HG03060 (cell line): ENCODE data around the gene MTSS2.

Source experiments
- ATAC-seq: cut with Tn5 transposase; IDR thresholded peaks from one replicate; pipeline ENCODE4 v1.9.1; 2021; ENCODE audit warnings: low read depth, moderate number of reproducible peaks; ENCODE audit not compliant: unreplicated experiment

The MTSS2 gene

DNA sequence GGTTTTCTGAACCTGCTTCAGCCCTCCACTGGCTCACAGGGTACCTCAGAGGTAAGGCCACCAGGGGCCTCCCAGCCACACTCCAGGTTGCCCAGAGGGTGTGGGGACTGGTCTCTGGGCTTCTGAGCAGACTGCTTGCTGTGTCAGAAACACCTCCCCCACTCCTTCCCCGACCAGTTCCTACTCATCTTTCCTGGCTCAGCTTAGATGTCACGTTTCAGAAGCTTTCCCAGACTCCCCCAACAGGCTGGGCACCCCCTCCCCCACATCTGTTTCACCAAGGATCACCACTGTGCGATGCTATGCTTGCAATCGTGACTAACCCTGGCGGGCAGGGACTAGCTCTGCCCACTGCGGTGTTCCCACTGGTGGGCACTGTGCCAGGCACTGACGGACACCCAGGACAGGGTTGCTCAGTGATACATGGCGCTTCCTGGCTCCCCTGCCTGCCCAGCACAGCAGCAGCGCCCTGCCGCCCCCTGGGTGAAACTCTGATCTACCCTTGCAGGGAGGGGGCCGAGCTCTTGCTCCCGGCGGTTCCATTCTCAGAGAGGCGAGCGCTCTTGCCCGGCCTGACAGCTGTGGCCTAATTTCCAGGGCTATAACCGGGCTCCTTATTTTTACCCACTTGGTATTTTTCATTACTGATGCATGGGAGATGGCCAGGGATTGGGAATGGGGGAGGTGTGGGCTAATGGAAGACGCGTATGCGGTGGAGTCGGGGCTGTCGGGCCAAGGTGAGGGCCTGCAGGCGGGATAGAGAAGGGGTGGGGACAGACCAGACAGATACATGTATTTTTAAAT, 29.4 kb upstream of the MTSS2 start:
- no peak for ATAC-seq

DNA sequence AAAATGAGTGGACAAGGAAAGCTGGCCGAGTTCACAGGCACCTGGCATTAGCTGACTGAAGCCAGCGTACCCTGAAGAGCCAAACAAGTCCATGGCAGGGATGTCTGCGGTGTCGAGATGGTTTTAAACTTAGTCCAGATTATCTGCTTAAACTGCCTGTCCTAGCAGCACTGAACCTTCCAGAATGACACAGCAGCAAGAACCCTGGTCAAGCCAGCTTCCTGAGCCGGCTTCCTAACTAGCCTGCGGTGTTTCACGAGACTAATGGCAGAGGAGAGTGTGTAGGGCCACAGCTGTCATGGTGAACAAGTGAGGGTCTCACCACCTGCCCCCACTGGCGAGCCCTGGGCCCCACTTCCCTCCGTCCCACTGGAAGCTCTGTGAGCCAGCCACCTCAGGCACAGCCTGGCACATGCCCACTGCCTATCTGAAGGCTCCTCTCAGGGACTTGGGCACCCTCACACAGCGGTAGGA, 28.8 kb upstream of the MTSS2 start:
- no peak for ATAC-seq

DNA sequence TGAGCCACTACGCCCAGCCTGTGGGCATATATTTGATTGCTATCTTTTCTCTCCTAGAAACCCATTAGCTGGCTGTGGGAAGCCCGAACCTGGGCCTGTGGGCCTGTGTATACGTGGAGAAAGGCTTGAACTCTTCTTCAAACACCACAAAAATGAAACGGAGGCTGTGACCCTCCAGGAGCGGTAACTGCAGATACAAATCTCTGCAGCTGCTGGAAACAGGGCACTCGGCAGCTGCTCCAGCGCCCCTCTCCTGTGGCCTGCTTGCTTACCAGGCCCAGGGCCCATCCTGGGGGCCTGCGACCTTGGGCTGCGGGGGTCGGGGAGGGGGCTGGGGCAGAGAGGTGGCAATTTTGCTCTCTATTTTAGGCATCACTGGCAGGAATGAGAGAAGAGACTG, 28.0 kb upstream of the MTSS2 start:
- no peak for ATAC-seq

DNA sequence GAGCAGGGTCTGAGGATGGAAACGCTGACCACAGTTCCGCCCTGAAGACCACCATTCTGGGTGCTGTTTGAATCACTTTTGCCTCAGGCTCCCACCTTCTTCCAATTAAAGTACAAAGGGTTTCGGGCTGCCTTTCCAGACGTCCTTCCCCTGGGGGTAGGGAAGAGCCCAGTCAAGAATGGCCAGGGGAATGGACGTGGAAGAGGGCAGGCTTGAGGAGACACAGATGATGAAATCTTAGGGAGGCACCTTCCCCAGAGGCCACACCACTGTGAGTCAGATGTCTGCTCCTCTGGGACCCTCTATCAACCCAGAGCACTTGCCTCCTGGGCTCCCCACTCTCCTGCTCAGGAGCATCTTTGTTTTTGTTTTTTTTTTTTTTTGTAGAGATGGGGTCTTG, 27.5 kb upstream of the MTSS2 start:
- ATAC-seq: no peak

DNA sequence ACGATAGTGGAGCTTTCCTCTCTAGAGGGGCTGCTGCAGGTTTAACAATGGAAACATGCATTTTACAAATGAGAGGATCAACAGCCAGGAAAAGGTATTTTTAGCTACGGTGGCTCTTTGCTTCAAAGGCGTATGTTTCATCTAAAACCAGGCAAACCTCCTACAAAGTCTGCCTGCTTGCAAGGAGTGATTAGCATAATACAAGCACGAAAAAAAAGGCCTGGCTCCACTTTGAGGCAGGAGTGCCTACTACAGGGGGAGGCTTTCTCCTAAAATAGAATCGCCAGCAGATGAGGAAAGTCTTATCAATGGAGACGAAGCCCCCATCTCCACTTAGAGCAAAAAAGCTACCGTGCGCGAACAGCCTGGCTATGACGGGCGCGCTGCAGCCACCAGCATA, 27.1 kb upstream of the MTSS2 start:
- ATAC-seq: no peak

DNA sequence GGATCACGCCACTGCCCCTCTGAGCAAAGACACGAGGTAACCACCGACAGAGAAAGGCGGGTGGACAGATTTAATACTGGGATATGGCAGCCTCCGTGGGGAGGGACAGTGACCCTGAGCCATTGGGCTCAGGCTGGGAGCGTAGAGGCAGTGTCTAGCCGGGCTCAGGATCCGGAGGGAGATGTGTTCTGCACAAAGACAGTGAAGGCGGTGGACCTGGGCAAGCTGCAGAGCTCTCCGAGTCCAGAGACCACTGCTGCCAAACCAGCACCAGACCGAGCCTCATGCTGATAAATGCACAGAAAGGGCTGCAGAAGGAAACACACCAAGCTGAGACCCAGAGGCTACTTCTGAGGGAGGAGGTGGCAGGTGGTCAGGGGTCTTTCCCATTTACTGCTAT, 26.5 kb upstream of the MTSS2 start:
- ATAC-seq: no peak

DNA sequence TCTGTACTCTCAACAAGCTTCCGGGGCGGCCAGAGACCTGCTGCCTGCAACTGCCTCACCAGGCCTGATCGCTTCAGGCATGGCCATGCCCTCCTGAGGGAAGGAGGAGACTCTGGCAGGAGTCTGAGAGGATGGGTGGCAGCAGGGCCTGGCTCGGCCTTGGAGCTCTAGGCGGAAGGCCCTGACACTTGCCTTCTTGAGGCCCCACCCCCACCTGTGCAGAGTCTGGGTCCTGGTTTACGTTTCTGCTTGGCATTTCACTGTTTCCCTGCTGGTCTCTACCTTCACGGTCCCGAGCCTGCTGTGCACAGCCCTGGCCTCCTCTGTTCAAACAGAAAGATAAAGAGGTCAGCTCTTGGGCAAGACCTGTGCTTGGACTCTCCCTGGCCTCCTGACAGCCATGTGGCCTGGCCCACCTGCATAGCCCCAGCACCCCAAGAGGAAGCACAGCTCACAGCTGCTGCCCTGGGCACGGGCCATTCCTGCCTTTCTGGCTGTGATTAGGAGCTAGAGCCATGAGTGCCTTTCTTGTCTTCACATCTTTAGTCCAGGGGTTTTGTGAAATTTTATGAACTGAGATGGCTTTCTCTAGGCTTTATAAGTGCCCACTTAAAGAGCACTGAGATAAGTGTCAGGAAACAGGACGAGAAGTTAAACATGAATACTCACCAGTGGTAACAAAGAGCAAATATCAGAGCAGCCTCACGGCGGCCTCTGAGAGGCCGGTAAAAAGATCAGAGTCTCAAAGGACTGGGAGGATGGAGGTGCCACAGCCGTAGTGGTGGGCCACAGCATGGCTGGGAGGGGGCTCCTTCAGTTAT, 25.6 kb upstream of the MTSS2 start:
- no peak for ATAC-seq

DNA sequence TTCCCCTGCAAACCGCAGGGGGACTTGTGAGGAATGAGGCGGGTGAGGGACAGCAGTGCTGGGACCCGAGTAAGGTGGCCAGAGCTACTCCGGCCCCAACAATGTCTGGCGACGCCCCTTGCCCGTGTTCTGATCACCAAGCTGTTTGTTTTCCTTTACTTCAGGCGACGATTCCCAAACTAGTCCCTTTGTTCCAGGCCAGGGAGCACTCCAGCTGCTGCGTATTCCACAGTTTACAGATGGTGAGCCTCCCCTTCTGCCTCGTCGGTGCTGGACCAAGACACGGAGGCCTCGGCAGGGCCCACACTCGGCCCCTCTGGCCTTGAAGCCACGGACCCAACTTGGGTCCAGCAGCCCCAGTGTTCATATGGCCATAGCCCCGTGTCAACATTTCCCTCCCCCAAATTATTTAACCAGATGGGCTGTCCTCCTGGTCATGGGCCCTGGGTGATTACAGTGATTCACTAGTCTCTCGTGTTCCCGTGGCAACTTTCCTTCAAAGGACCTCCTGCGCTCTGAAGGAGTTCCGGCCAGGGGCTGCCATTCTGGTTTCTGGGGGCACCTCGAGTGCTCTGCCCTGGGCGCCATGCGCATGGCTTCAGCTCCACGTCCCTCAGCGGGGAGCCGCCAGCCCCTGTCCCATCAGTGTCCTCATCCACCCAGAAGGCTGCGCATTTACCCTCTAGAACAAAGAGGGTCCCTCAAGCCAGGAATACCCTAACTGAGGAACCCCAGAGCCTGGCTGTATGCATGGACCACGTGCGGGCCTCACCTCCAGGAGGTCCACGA, 24.8 kb upstream of the MTSS2 start:
- no peak for ATAC-seq

DNA sequence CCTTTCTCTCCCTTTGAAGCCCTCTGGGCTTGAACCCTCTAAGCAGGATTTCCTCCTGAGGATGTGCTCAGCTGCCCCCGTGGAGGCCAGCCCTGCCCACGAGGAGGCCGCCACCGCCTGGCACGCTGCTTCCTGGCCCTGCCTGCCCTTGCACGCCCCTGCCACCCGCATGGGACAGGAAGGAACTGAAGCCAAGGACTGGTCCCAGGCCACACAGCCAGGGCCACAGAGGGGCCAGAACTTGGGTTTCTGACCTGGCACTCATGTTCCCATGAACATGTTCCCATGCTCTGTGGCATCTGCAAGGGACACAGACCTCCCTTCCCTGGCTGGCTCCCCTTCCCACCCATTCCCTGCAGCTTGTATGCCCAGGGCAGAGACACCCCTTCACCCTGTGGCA, 24.1 kb upstream of the MTSS2 start:
- ATAC-seq: no peak

DNA sequence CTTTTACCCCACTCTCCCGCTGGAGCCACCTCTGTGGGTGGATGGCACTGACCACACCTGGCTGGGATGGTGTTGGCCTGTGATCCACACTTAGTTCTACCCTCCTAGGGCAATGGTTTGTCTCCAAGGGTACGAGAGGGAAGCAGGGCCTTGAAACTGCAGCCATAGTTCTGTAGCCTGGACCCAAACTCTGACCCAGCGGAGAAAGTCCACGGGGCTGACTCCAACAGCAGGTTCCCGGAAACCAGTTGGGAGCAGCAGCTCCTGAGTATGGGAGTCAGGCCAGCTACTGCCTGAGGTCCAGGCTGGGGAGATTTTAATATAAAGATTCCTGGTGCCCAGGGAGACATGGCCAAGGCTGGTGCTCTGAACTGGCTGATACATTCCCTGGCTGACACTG, 23.6 kb upstream of the MTSS2 start:
- no peak for ATAC-seq

DNA sequence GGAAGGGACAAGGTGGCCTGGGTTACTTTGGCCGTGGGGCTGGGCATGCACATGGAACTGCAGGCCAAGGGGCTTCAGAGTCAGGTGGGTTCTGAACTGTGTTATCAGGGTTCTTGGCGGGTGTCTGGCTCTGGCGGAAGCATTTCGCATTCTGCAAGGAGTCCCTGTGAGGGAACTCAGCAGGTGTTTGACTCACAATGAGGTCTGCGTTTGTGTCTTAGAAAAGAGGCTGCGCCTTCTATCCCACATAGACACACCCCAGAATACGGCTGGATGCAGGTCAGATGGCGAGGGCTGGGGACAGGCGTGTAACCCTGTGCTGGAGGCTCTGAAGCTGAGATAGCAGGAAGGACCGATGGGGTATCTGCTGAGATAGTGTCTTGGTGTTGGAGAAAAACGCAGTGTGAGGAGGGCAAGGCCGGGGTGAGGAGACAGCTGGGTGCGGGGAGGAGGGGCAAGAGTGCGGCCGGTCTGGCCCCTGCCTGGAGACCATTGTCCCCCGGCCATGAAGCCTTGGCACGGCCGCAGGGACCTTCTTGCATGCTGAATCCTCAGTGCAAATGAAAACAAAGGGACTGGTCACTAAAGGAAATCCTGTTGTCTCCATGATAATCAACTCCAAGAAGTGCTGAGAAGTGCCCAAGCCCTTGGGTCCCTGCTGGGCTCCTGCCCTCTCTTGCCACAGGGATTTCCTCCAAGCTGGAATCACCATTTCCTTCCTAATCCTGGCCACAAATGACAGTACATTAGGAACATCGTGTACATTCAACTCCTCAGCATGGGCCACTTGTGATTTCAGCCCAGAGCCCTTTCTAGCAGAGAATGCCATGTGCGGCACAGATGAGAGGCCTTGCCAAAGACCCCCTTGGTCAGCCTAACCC, 22.8 kb upstream of the MTSS2 start:
- no peak for ATAC-seq

DNA sequence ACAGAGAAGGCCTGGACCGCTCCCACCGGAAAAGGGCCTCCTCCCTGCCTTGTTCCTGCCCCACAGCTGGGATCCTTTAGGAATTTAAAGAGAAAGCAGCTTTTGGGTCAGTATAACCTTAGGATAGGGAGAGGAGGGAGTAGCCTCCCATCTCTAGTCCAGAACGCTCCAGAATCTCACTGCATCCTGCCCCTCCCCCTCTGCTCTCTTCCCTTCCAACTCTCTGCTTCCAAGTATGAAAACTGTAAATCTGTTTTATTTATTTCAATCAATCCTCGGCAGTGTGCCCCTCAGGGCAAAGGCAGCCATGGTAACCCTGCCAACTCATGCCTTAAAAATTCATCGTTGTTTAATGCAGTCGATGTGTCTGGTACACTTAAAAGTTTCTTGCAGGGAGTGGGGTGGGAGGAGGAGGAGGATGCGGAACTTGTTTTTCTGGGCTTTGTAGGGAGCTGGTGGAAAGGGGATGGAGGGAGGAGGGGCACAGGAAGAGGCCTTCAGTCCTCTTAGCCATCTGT, 21.2 kb upstream of the MTSS2 start:
- no peak for ATAC-seq

DNA sequence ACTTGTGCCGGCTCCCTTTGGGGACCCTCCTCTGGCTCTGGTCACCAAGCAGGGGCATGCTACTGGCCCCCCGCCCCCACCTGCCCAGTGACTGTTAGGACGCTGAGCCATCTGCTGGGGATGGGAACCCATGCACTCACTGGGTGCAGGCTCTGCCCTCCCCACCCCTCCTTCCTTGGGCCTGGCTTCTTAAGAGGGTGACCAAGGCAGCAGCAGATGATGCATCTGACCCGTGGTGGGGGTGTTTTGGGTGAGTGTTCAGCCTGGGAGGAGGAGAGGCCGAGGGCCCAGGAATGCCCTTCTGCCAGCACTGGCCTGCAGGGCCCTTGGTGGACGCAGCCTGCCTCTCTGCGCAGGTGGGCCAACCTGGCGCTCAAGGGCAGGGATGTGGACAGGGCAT, 19.2 kb upstream of the MTSS2 start:
- ATAC-seq: no peak

DNA sequence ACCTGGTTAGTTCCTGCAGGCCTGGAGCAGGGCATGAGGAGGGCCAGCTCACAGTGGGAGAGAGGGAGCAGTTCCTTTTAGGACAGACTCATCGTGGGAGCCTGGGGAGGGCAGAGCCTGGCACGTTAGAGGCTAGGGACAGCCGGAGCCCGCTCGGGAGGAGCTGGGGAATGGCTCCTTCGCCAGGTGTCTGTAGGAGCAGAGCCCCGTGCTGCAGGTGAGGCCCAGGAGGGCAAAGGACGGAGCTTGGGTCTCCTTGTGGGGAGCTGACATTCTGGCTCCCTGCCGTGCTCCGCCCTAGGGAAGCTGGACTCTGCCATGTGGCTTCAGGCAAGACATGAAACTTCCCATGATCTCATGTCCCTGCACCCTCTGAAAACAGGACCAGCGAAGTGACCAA, 18.7 kb upstream of the MTSS2 start:
- no peak for ATAC-seq

DNA sequence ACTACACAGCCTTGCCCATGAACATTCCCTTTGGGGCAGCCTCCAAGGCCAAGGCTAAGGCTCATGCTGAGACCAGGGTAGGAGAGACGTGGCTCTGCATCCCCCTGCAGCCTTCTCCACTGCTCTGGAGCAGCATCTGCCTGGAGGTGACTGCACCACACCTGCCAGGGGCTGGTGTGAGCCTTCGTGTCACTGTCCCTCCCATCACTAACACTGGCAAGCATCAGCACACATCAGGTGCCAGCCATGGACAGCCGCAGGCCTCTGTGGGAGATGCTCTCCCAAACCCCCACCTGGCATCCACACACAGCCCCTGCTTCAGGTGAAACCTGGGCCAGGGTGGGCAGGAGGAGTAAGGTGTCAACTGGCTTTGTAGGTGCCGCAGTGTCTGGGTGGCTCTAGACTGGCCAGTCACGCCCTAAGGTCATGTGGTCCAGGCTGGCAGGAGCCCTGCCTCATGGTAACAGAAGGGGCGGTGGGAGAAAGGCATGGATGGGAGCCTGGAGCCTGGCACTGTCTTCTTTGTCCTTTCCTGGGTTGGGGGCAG, 18.1 kb upstream of the MTSS2 start:
- ATAC-seq: no peak

DNA sequence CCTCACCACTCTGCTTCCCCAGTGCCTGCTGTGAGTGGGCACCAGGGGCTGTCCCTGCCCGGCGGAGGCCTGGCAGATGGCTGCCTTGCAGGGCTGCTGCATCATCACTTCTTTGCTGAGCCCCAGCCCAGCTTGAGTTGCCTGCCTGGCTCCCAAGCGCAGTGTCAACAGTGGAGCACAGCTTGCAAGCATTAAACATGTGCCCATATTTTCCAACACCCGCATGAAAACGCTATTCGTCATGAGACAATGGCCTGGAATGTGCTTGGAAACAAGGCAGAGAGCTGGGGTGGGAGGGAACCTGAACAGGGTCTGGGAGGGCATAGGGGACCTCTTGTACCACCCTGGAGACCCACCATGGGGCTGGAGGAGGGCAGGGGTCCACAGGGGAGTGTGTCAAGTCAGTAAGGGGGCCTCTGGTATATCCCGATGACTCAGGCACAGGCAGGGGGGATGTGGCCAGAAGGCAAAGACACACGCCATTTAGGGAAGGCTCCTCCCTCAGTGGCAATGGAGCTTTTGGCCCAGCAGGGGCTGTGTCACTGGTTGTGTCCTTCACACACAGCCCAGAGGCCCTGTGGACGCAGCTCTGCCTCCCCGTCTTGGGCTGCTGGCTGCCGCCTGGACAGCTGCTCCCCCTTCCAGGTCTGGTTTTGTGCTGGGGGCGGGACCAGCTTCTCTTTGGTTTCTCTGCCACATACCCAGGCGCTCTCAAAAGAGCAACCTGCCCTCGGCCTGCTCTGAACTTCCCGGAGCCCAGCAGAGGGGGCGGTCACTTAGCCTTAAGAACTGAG, 17.4 kb upstream of the MTSS2 start:
- ATAC-seq: no peak

DNA sequence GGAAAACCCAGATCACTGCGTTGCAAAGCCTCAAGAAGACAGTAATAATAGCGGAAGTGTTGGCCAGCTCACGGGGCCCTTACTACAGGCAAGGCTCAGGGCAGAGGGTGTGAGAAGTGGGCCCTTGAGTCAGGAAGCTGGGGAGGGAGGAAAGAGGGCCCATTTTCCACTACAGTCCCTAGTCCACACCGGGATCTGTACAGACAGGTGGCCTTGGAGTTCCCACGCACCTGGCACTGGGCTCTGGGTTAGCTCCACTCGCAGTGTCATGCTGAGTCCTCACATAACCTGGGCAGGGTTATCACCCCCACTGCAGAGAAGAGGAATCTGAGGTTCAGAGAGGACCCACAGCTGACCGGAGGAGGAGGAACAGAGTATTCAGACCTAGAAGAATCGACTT, 16.8 kb upstream of the MTSS2 start:
- no peak for ATAC-seq

DNA sequence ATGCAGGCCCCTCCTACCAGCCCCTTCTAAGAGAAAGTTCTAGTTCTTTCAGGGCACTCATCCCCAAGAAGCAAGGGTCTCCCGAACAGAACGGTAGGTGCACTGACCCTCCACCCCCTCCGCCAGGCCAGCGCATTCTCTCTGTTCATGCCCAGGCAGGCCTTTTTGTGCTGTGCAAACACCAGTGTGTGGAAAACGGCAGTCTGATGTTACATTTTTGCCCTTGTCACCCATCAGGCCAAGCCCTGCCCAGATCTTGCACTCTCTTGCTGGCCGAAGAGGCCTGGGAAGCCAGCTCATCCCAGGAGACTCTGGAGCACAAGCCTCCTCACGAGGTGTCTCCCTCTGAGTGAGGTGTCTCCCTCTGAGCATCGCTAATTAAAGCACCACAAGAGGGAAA, 16.1 kb upstream of the MTSS2 start:
- ATAC-seq: no peak

DNA sequence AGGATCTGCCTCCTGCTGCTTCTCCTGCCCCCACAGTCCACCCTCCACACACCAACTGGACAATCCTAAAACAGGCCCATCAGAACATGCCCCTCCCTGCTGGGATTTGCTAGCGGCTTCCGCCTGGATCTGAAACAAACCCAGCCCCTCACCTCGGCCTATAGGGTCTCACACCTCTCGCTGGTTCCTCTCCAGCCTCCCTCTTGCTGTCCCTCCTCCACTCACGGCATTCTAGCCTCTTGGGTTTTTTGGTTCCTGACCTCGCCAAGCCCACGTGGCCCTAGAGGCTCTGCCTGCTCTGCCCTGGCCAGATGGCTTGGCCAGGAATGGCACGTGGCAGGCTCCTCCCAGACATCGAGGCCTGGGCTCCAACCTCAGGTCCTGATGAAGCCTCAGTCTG, 15.7 kb upstream of the MTSS2 start:
- ATAC-seq: no peak
